ENCODE measurements around the gene STYXL1. TPM values are rescaled to one million over a fixed set of nuclear protein-coding genes. Genes with fewer than 3 reads are reported as not detected.
A peak's percentile ranks its signal among the peaks of the same experiment; 100 is the strongest.
"Not testable (repeated sequence)": the region's sequence is repeated elsewhere in the genome, so short reads cannot be mapped to it uniquely, and the experiment has no call there.

Gene STYXL1
- total RNA-seq, 1 experiment from 2014 or later = 61.3 TPM

DNA sequence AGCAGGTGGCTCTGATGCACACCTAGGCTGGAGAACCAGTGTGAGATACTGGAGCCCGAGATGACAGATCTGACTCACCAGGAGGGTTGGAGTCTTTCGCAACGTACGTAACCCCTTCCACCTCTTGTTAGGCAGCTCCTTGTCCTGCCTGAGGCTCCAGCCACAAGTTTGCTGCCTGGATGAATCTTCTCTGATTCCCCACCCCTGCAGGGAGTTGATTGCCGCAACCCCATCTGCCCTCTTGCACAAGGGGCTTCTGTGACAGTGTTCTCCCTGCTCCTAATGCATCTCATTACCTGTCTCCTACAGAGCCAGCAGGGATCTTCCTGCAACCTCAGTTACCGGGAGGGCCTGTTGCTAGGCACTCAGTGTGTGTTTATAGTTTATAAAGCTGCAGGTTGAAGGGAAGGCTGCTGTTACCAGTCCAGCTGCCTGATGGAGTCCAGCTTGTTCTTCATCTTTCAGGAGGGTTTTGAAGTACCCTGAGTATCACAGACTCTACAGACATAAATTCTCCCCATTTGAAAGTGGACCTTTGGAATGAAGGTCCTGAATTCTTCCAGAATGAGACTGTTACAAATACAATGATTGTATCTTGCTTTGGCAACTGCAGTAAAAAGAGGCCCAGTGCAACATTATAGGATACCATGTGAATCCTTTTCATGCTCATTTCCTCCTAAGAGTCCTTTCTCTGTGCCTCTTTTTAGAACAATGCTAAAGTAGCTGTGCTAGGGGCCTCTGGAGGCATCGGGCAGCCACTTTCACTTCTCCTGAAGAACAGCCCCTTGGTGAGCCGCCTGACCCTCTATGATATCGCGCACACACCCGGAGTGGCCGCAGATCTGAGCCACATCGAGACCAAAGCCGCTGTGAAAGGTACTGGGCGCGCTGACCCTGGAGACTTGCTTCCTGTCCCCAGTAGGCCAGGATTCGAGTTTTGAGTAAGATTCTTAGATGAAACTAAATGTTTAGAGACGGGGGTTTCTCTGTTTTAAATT, 6.6 kb upstream of the STYXL1 start:
- DNase-seq (peak; percentile 79), ATAC-seq (peak; percentile 85)
- Histone ChIP-seq H3K9me3 (ENCODE audit: low read length) (no peaks in the 10 kb centered on the region), H3K4me1 (ENCODE audit: insufficient read depth, low read length) (peaks cover 35% of the 10 kb centered on the region), H3K4me3 (ENCODE audit: low read length) (0 out of 2 replicates have a peak overlapping the region, but pooled peaks have one; percentile 27), H3K4me2 (ENCODE audit: low read length) (peak overlapping the region; percentile 52), H3K27me3 (ENCODE audit: low read length) (no peaks in the 10 kb centered on the region), H2AFZ (ENCODE audit: low read length) (no peak overlapping the region), H3K27ac (ENCODE audit: low read length) (peak overlapping the region; percentile 19; the same call in 1 of the 2 replicates), H3K36me3 (ENCODE audit: low read depth, low read length) (peaks cover 37% of the 10 kb centered on the region), H3F3A (ENCODE audit: low read length, unreplicated experiment) (peaks cover 5% of the 10 kb centered on the region), H3K9ac (ENCODE audit: low read length) (no peak overlapping the region), H4K20me1 (ENCODE audit: low read length) (peaks cover 24% of the 10 kb centered on the region), H3K79me2 (ENCODE audit: low read length) (peaks cover 71% of the 10 kb centered on the region), H3K9me2 (replicated peaks; ENCODE audit: low read length) (no peaks in the 10 kb centered on the region)
- POLR2A ChIA-PET (ENCODE audit: unreplicated experiment) = no interaction called here
- CTCF ChIA-PET = interaction anchor here (0.5 kb wide), 1 partner anchor 134 kb away, joined by 3 read pairs; no protein-coding TSS in a partner anchor
- BruUV-seq (replicated peaks) = no TSS peak
- TF ChIP-seq EZH2phosphoT487 (IDR thresholded peaks at IDR 0.05; ENCODE audit: borderline replicate concordance, low read length) (no peak), EZH2 (IDR thresholded peaks at IDR 0.05; ENCODE audit: low read length, unreplicated experiment) (no peak)
- TF ChIP-seq, protein P1, sequence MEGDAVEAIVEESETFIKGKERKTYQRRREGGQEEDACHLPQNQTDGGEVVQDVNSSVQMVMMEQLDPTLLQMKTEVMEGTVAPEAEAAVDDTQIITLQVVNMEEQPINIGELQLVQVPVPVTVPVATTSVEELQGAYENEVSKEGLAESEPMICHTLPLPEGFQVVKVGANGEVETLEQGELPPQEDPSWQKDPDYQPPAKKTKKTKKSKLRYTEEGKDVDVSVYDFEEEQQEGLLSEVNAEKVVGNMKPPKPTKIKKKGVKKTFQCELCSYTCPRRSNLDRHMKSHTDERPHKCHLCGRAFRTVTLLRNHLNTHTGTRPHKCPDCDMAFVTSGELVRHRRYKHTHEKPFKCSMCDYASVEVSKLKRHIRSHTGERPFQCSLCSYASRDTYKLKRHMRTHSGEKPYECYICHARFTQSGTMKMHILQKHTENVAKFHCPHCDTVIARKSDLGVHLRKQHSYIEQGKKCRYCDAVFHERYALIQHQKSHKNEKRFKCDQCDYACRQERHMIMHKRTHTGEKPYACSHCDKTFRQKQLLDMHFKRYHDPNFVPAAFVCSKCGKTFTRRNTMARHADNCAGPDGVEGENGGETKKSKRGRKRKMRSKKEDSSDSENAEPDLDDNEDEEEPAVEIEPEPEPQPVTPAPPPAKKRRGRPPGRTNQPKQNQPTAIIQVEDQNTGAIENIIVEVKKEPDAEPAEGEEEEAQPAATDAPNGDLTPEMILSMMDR (conservative IDR thresholded peaks at IDR 0.05; ENCODE audit: low read depth, low read length) = no peak
- intact Hi-C loops (cut with micrococcal nuclease) = no loop called here

DNA sequence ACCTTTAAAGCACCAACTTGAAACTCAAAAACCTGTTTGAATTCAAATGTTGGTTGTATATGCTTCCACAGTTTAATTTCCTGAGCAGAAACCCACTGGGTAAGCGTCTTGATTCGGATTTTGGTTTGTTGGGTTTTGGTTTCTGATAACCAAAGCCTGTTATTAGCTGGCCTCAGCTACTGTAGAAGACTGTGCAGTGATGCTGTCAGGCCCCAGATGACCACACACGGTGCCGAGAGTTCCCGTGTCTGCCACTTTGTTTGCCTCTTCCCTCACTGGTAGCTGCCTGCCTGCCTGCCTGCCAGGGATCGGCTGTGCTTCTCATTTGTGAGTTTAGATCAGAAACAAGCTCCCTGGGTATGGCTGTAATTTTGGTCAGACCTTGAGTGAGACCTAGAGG, 5.7 kb upstream of the STYXL1 start:
- no peak for TF ChIP-seq EZH2 (IDR thresholded peaks at IDR 0.05; ENCODE audit: low read length, unreplicated experiment)
- TF ChIP-seq, protein P1 (conservative IDR thresholded peaks at IDR 0.05; ENCODE audit: low read depth, low read length) = no peak
- TF ChIP-seq EZH2phosphoT487 (IDR thresholded peaks at IDR 0.05; ENCODE audit: borderline replicate concordance, low read length) = no peak
- BruUV-seq (replicated peaks) = no TSS peak

DNA sequence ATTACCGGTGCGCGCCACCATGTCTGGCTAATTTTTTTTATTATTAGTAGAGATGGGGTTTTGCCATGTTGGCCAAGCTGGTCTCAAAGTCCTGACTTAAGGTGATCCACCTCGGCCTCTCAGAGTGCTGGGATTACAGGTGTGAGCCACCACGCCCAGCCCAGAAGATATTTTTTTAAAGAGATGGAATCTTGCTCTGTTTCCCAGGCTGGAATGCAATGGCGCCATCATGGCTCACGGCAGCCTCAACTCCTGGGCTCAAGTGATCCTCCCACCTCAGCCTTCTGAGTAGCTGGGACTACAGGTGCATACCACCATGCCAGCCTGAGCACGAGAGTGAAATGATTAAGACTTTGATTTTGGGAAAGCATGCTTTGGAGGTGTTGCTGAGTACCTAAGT, 4.9 kb upstream of the STYXL1 start:
- CTCF ChIA-PET; H3K27ac ChIP-seq (ENCODE audit: low read length); H3K9me3 ChIP-seq (ENCODE audit: low read length); H3K9ac ChIP-seq (ENCODE audit: low read length); H3F3A ChIP-seq (ENCODE audit: low read length, unreplicated experiment); intact Hi-C loops (cut with micrococcal nuclease); H3K27me3 ChIP-seq (ENCODE audit: low read length); H2AFZ ChIP-seq (ENCODE audit: low read length); H3K9me2 ChIP-seq (replicated peaks; ENCODE audit: low read length); BruUV-seq (replicated peaks); DNase-seq; H3K4me3 ChIP-seq (ENCODE audit: low read length); ATAC-seq; H3K4me2 ChIP-seq (ENCODE audit: low read length): not testable (repeated sequence)
- peaks cover 30% of the 10 kb centered on the region for H4K20me1 ChIP-seq (ENCODE audit: low read length)
- H3K4me1 ChIP-seq (ENCODE audit: insufficient read depth, low read length) = peaks cover 40% of the 10 kb centered on the region
- H3K79me2 ChIP-seq (ENCODE audit: low read length) = peaks cover 88% of the 10 kb centered on the region
- POLR2A ChIA-PET (ENCODE audit: unreplicated experiment) = interaction anchor here (0.6 kb wide), 1 partner anchor 142 kb away, joined by 8 read pairs; no protein-coding TSS in a partner anchor
- peaks cover 21% of the 10 kb centered on the region for H3K36me3 ChIP-seq (ENCODE audit: low read depth, low read length)

More for the DNA sequence above, 5.7 kb upstream of the STYXL1 start:
- POLR2A ChIA-PET (ENCODE audit: unreplicated experiment) = no interaction called here
- CTCF ChIA-PET = no interaction called here
- Histone ChIP-seq H3K4me3 (ENCODE audit: low read length) (no peak overlapping the region), H3K27ac (ENCODE audit: low read length) (no peak overlapping the region), H3K27me3 (ENCODE audit: low read length) (no peaks in the 10 kb centered on the region), H3K36me3 (ENCODE audit: low read depth, low read length) (peaks cover 29% of the 10 kb centered on the region), H3K4me2 (ENCODE audit: low read length) (peak overlapping the region; percentile 52; the same call in 1 of the 2 replicates), H4K20me1 (ENCODE audit: low read length) (peaks cover 30% of the 10 kb centered on the region), H3K9ac (ENCODE audit: low read length) (no peak overlapping the region), H3K9me2 (replicated peaks; ENCODE audit: low read length) (no peaks in the 10 kb centered on the region), H2AFZ (ENCODE audit: low read length) (no peak overlapping the region), H3F3A (ENCODE audit: low read length, unreplicated experiment) (peaks cover 5% of the 10 kb centered on the region), H3K4me1 (ENCODE audit: insufficient read depth, low read length) (peaks cover 40% of the 10 kb centered on the region), H3K79me2 (ENCODE audit: low read length) (peaks cover 80% of the 10 kb centered on the region), H3K9me3 (ENCODE audit: low read length) (no peaks in the 10 kb centered on the region)
- ATAC-seq = no peak
- intact Hi-C loops (cut with micrococcal nuclease) = no loop called here
- DNase-seq = no peak

Data from PC-3 (cell line).